HG03064 (cell line): ENCODE results near the gene BAD.

ENCODE experiments used
- ATAC-seq: cut with Tn5 transposase; IDR thresholded peaks from one replicate; pipeline ENCODE4 v1.9.1; 2021; ENCODE audit warnings: low read depth; ENCODE audit not compliant: unreplicated experiment

Gene BAD

DNA sequence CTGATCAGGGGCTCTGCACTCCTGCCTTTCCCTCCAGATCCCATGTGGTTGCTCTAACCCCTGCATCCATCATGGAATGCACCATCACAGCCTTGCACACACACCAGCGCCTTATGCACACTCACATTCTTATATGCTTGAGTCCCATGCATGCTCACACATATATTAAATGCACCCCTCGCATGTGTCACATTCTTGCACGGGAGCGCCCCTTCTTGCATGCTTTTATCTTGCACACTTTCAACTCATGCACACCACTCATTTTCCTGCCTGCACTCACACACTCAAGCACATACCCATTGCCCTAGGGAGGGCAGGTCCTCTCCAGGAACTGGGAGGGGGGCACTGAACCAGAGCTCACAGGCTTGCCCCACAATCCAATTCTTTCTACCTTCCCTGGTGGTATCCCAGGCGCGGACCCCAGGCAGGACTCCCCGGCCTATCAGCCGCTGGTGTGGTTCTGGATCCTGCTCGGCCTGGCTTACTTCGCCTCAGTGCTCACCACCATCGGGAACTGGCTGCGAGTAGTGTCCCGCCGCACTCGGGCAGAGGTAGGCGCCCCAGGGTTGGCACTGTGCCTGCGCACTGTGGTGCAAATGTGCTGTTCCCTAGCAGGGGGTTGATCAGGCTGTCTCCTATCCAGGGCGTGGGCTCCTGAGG is 13.4 kb upstream of the BAD start:
- ATAC-seq = no peak

DNA sequence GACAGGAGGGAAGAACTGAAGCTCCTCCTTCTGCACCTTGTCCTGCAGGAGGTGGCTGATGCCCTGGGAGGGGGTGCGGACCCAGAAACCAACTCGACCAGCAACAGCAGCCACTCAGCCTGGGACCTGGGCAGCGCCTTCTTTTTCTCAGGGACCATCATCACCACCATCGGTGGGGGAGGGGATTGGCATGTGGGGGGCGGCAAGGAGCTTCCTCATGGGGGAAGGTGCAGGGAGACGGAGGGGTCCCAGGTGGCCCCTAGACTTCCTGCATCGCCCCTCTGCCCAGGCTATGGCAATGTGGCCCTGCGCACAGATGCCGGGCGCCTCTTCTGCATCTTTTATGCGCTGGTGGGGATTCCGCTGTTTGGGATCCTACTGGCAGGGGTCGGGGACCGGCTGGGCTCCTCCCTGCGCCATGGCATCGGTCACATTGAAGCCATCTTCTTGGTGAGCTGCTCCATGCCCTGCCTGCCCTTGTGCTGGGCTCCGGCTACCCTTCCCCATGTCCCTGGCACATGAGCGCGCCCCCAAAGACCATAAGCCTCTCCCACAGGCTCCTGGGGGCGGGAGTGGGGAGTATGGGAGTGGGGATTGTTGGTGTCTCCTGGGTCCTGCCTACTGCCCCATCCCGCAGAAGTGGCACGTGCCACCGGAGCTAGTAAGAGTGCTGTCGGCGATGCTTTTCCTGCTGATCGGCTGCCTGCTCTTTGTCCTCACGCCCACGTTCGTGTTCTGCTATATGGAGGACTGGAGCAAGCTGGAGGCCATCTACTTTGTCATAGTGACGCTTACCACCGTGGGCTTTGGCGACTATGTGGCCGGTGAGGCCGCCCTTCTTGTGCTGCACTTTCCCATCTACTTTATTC is 12.6 kb upstream of the BAD start:
- no peak for ATAC-seq

DNA sequence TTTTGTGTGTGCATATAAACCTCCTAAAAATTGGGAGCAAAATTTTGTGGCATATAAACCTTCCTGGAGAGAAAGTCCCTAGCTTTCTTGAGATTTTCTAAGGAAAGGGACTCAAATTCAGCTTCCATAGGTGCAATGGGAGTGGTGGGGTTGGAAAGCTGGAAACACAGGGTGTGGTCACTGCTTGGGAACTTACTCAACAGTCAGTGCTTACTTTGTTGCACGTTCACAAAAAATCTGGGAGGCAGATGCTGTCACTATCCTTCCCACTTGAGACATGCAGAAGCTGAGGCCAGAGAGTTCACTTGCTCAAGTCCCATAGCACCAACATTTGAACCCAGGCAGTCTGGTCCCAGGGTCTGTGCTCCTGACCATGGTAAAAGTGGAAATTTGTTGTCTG is 11.8 kb upstream of the BAD start:
- no peak for ATAC-seq

DNA sequence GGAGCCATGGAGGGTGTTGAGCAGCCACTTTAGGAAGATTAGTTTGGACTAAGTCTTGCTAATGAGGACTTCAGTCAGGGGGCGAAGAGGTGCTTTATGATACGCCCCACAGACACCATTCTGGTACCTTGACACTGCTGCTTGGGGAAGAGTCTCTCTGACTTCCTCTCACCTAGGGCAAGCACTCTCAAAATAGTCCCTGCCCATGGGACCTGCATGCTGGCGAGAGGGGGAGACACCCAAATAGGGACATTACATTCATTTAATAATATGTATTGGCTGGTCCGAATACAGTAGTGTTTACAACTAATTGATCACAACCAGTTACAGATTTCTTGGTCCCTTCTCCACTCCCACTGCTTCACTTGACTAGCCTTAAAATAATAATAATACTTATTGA is 11.3 kb upstream of the BAD start:
- no peak for ATAC-seq

DNA sequence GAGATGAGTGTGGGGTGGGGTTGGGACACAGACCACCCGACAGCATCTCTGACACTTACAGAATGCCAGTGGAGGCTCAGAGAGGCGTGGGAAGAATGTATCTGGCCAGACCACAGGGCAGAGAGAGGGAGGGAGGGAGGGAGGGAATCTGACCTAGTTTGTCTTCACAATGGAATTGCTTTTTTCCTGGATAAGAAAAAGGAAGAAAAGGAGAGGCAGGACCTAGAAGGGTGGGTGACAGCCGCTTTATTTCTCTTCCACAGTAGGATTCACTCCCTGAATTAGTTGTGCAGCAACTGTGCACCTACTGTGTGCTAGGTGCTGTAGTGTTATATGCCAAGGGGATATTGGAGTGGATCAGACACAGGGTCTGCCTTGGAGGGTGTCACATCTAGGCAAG is 10.3 kb upstream of the BAD start:
- no peak for ATAC-seq

DNA sequence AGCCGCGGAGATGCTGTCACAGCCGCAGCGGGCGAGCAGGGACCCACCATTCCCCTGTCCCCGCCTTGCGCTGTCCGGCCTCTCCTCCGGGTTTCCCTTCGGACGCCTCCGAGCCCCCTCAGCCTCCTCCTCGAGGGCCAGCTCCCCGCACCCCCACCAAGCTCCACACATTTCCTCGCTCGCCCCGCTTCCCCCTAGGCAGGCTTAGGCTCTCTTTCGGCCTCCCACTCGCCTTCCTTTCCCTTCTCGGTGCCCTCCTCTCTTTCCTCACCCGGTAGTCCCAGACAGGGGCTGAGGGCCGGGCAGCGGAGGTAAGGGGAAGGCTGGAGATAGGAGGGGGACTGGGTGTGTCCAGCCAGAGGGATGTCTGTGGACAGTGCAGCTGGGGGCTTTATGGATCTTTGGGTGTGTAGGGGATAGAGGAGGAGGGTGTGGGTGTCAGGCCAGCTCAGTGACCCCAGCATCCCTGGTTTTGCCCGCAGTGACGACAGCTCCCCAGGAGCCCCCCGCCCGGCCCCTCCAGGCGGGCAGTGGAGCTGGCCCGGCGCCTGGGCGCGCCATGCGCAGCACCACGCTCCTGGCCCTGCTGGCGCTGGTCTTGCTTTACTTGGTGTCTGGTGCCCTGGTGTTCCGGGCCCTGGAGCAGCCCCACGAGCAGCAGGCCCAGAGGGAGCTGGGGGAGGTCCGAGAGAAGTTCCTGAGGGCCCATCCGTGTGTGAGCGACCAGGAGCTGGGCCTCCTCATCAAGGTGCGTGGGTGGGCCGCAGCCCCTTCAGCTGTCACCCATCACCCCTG is 8.2 kb upstream of the BAD start:
- ATAC-seq = no peak

DNA sequence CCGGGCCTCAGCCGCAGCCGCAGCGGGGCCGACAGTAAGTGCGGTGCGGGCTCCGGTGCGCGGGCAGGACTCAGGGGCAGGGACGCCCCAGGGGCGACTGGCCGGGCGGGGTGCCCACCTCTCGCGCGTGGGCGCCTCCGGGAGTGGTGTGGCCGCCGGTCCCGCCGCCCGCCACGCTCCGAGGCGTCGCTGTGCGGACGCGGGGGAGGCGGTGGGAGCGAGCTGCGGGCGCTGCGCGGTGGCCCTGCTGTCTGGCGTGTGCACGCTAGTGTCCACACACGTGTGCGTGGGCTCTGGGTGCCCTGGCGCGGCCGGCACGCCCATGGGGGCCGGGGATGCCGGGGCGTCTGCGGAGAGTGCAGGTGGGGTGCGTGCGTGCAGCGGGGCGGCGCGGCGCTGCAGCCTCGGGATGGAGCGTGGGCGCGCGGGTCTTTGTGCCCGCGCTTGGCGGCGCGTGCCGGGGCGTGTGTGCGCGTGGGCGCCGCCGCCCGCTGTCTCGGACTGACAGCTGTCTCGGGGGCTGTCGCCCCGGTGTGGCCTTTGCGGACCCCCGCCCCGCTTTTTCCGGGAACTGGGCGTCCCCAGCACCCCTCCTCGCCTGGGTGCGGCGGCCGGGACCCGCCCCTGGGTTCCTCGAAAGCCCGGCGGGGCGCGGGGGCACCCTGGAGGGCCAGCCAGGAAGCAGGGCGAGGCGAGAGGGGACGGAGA is 7.4 kb upstream of the BAD start:
- no peak for ATAC-seq

DNA sequence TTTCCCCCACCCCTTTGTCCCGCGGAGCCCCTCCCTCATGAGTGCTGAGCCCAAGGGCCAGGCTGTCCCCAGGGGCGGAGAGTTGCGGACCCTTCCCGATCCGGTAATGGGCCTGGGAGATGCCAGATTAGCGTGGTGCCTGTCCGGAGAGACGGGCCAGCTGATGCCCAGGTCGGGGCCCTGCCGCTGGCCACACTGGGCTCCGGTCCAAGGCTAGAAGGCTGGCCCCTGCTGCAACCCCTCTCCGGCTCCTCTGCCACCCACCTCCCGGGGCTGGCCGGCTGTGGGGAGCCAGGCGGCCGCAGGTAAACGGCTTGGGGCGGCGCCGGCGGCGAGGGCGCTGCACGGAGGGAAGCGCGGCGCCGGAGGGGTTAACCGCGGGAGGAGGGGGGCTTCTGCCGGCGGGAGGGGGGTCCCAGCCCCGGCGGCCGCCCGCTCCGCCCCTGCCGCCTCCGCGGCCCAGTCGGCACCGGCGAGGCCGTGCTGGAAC is 6.8 kb upstream of the BAD start, which contains the start of gene KCNK4:
Gene KCNK4, plus strand, starts transcription at position 41 of the 490 bp plus-strand sequence. CDS start 1,717 bp downstream, outside the sequence.
- no peak for ATAC-seq

DNA sequence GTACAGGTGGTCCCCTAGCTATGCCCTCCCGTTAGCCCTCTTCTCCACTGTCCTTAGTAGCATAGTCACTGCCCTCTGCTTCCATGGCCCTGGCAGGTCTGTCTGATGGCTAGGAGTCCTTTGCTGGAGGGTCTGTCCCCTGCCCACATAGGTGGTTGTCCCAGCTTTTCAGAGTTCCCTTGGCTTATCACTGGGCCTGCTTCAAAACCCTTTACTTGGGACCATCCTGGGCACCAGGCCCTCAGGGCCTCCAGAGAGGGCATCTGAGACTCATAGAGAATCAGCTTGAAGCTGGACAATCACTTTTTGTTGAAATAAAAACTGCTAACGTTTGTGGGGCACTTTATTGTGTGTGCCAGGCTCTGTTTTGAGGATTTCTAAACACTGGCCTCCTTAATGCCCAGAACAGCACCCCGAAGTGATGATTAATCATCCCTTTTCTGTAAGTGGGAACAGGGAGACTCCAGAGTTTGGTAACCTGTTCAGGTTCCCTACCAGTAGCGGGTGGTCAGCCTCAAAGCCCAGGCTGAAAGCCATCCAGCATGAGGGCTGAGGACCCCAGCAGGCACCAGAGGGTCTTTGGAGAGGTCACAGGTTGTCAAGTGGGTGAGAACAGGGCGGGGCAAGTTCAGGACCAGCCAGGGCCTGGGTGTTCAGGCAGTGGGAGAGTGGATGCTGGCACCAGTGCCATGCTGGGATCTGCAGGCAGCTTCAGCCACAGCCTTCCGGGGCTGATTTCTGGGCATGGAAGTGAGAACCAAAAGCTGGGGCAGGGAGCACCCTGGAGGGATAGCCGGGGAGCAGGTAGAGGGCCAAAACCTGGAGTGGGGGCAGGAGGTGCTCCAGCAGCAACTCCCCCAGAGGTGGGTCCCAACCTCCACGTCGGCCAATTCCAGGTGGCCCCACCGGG is 6.1 kb upstream of the BAD start:
- no peak for ATAC-seq

DNA sequence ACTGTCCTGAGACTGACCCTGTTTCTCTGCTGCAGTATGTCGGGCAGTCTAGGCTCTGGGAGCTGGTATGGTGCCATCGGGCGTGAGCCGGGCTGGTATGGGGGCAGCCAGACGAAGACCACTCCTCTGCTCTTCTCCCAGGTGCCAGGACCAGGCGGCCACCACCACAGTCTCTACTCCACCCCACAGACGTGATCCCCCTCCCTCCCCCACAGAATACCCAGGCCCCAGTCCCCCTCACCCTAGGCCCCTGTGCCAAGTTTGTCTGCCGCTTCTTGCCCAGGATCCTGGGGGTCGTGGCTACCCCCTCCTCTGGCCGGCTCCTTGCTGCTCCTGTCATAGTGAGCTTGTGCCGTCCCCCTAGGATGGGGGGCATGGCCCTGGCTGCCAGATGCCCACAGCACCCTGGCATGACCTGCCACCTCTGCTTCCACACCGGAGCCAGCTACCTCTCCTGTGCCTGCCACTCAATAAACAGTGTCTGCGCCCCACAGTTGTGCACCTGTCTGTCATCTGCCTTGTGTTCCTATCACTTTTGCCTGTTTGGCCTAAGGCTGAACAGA is 4.6 kb upstream of the BAD start:
- ATAC-seq = no peak

DNA sequence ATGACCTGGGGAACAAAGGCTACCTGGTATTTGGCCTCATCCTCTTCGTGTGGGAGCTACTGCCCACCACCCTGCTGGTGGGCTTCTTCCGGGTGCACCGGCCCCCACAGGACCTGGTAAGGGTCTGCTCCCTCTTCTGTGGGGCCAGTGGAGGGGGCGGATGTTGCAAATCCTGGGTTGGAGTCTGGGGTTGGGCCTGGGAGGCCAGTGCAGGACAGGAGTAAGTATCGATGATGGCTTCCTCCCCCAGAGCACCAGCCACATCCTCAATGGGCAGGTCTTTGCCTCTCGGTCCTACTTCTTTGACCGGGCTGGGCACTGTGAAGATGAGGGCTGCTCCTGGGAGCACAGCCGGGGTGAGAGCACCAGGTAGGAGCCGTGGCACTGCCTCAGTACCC is 3.9 kb upstream of the BAD start:
- ATAC-seq = no peak

DNA sequence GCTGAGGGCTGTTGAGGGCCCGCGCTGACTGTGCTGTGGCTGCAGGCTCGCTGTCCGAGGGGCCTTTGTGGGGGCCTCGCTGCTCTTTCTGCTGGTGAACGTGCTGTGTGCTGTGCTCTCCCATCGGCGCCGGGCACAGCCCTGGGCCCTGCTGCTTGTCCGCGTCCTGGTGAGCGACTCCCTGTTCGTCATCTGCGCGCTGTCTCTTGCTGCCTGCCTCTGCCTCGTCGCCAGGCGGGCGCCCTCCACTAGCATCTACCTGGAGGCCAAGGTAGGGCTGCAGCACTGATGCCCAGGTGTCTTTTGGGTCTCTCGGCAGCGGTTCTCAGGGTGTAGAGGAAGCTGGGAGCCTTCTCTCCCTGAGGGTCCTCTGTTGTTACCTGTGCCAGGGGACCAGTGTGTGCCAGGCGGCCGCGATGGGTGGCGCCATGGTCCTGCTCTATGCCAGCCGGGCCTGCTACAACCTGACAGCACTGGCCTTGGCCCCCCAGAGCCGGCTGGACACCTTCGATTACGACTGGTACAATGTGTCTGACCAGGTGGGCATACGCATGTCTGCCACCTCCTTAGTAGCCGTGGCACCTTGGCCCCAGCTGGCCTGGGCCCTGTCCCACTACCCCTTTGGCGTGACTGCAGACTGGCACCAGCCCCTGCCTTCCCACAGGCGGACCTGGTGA is 3.3 kb upstream of the BAD start:
- no peak for ATAC-seq

DNA sequence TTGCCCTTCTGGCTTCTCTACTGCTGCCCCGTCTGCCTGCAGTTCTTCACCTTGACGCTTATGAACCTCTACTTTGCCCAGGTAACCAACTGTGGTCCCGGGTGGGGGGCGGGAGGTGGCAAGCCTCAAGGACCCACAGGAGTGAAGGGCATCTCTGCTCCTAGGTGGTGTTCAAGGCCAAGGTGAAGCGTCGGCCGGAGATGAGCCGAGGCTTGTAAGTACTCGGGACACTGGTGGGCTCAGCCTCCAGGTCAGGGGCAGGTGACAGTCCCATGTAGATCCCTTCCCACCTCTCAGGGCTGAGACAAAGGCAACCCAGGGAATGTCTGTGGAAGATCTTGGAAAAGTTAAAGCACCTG is 2.3 kb upstream of the BAD start:
- no peak for ATAC-seq

DNA sequence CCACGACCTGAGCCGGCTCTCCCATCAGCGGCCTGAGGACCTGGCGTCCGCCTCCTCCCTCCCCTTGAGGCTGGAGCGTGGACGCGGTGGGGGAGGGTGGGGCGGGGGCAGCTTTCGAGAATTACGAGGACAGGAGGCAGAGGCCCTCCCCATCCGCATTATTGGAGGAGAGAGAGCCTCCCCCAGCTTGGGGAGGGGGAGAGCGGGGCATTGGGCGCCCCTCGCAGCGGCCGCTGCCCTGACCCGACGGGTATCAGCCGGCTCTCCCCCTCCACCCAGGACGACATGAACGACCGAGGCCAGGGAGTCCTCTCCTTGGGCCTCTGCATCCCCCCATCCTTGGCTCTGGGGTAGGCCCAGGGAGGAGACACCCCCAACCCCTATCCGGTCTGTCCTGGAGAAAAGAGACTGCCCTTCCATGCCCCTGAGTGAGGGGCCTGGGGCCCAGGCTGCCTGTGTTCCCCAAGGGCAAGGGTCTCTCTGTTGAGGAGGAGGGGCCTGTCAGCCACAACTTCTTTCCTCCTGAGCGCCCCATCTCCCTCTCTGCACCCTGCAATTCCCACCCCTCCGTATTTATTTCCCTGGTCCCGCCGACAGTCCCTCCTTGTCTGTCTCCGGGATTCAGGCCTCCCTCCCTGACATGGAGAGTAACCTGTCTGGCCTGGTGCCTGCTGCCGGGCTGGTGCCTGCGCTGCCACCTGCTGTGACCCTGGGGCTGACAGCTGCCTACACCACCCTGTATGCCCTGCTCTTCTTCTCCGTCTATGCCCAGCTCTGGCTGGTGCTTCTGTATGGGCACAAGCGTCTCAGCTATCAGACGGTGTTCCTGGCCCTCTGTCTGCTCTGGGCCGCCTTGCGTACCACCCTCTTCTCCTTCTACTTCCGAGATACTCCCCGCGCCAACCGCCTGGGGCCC is 1.7 kb upstream of the BAD start:
- ATAC-seq = no peak

DNA sequence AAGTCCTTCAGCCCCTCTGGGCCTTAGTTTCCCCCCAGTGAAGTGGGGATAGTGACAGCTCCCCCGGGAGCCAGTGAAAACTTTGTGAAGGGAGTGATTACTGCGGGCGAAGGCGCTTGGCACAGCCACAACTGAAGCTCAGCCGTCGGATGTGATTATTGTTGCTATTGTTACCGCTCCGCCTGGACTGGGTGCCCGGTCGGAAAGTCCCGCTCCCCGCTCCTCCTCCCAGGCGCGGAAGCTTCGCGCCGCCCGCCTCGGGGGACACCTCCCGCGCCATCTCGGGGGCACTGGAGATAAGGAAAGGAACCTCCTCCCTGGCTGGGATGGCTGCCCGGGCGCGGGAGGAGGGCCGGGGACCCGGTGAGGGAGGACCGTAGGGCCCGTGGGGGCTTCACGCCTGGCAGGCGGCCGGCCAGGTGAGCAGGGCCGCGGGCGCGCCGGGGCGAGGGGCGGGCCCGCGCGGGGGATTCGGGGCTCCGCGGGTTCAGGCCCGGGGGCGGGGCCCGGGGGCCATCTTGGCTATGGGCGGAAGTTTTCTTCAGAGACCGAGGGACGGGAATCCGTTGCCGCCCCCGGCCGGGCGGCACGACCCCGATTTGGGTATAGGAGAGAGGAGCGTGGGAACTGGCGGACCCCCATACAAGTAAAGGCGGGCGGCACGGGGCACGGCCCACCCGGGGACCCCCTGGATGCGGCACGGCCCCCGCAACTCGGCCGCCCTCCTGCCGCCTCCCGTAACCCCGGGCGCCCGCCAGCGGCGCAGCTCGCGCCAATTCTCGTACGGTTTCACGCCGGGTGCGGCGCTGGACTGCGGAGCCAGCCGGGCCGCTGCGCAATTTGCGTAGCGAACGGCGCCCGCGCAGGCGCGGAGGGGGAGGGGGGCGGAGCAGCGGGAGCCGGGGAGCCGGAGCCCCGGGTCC is 758 bp upstream of the BAD start, which contains the start of gene GPR137:
Gene GPR137, plus strand, starts transcription at position 887 of the 923 bp plus-strand sequence. CDS start 677 bp downstream, outside the sequence.
- peak; percentile 58 for ATAC-seq

DNA sequence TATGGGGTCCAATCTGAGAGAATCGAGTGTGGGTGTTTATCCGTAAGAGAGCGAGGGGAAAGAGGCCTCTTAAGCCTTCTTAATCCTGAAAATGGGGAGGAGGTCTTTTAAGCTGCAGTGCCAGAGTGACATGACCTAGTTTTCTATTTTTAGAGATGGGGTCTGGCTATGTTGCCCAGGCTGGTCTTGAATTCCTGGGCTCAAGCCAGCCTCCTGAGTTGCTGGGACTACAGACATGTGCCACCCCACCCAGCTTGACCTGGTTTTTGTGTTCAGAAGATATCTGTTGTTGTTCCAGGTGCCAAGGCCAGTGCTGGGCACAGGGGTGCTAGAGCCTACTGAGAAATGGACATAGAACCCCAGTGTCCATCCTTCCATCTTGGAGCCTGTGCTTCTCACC is 1.4 kb downstream of the BAD start:
- no peak for ATAC-seq
